ENCODE measurements around the gene PIK3R3.

Gene PIK3R3

GRCh38 chr1:46153732-46154131, 21.3 kb upstream of the PIK3R3 start:
- DNase-seq = no peak

GRCh38 chr1:46153228-46153627, 20.8 kb upstream of the PIK3R3 start:
- DNase-seq = no peak

- no peak for DNase-seq
These were observed 19.6 kb upstream of the PIK3R3 start for GRCh38 chr1:46152016-46152415.

- no peak for DNase-seq
These were observed 17.7 kb upstream of the PIK3R3 start for GRCh38 chr1:46150085-46150484.

- DNase-seq = no peak
These were observed 15.9 kb upstream of the PIK3R3 start for GRCh38 chr1:46148318-46148717.

GRCh38 chr1:46137916-46138315, 5.5 kb upstream of the PIK3R3 start:
- no peak for DNase-seq

GRCh38 chr1:46136711-46137110, 4.3 kb upstream of the PIK3R3 start:
- DNase-seq = no peak

- DNase-seq = no peak
These were observed 2.4 kb upstream of the PIK3R3 start for GRCh38 chr1:46134660-46135331.

GRCh38 chr1:46133781-46134350, 1.4 kb upstream of the PIK3R3 start:
- DNase-seq = no peak

- DNase-seq = no peak
These were observed 791 bp upstream of the PIK3R3 start for GRCh38 chr1:46133181-46133658.

GRCh38 chr1:46131712-46132528, 509 bp downstream of the PIK3R3 start:
- DNase-seq = peak; percentile 13

GRCh38 chr1:46131093-46131492, 1.3 kb downstream of the PIK3R3 start:
- no peak for DNase-seq

GRCh38 chr1:46130606-46131005, 1.8 kb downstream of the PIK3R3 start:
- no peak for DNase-seq

GRCh38 chr1:46130121-46130520, 2.3 kb downstream of the PIK3R3 start:
- no peak for DNase-seq

GRCh38 chr1:46128344-46128743, 4.1 kb downstream of the PIK3R3 start:
- no peak for DNase-seq

GRCh38 chr1:46118856-46119255, 13.6 kb downstream of the PIK3R3 start:
- DNase-seq = no peak

GRCh38 chr1:46117810-46118494, 14.5 kb downstream of the PIK3R3 start:
- no peak for DNase-seq

GRCh38 chr1:46114925-46115603, 17.4 kb downstream of the PIK3R3 start:
- DNase-seq = no peak

GRCh38 chr1:46113948-46114347, 18.5 kb downstream of the PIK3R3 start:
- DNase-seq = no peak

- no peak for DNase-seq
These were observed 20.3 kb downstream of the PIK3R3 start for GRCh38 chr1:46112108-46112507.

- DNase-seq = no peak
These were observed 21.9 kb downstream of the PIK3R3 start for GRCh38 chr1:46110521-46110920.

GRCh38 chr1:46102769-46103476, 29.5 kb downstream of the PIK3R3 start:
- no peak for DNase-seq
